Neural crest cell (in vitro differentiated cells): Measurements from ENCODE around the gene LPAR1. TPM values are rescaled to one million over a fixed set of nuclear protein-coding genes. Genes with fewer than 3 reads are reported as not detected.

Source experiments
- DNase-seq: peaks from one replicate; pipeline ENCODE4 v3.0.0; 2021; ENCODE audit warnings: low read depth, mixed read lengths, low spot score
- H3K27ac Mint-ChIP-seq: one replicate; pipeline ENCODE4 v1.8.0; 2021; ENCODE audit warnings: mild to moderate bottlenecking, mixed read lengths; ENCODE audit not compliant: unreplicated experiment
- H3K27me3 Mint-ChIP-seq: 2 replicates; pipeline ENCODE4 v1.8.0; 2021; ENCODE audit warnings: low read depth, mild to moderate bottlenecking, mixed read lengths
- H3K36me3 Mint-ChIP-seq: 2 replicates; pipeline ENCODE4 v1.8.0; 2021; ENCODE audit warnings: low read depth, mild to moderate bottlenecking, mixed read lengths
- H3K4me1 Mint-ChIP-seq: 2 replicates; pipeline ENCODE4 v1.8.0; 2021; ENCODE audit warnings: mixed read lengths
- H3K4me3 Mint-ChIP-seq: one replicate; pipeline ENCODE4 v1.8.0; 2021; ENCODE audit warnings: mild to moderate bottlenecking, mixed read lengths
- H3K9me3 Mint-ChIP-seq: 2 replicates; pipeline ENCODE4 v1.8.0; 2021; ENCODE audit warnings: mixed read lengths
- total RNA-seq: library from RNA; stranded (reverse); gene quantifications from 2 replicates; pipeline ENCODE4 v1.2.1, GENCODE V29; 2021
- TF ChIP-seq, protein P1 (sequence below): fragments of 200-600 bp; sonication (generic); conservative IDR thresholded peaks from 2 replicates; pipeline ENCODE4 v1.5.0; 2021; ENCODE audit warnings: antibody characterized with exemption, mild to moderate bottlenecking

LPAR1 gene
- total RNA-seq, 1 donor from 2014 or later: 11.3 TPM

DNA sequence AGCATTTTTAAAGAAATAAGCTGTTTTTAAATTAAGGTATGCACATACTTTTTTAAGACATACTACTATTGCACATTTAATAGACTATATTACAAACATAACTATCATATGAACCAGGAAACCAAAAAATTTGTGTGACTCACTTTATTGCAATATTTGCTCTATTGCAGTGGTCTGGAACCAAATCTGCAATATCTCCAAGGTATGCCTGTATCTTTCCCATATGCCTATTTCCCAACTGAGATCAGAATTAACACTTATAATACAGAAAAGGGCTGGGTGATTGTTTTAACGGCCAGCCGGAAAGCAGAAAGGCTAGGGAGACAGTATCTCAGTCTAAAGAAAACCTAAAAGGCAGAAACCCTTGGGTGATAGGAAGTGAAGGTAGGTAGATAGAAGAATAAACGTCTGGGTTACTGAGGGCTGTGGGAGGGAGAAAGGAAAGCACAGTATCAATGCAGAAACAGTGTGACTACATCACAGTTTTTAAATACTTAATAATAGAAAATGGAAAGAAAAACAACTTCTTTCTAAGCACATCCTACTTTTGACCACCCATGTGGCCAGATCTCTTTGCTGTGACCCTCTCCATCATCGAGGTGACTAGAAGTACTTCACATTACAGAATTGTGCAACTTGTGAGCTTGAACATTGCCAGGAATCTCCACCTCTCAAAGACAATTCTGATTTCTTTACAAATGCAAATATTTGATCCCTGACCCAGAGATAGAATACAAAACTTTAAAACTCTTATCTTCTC, 126.4 kb downstream of the LPAR1 start:
- TF ChIP-seq, protein P1, sequence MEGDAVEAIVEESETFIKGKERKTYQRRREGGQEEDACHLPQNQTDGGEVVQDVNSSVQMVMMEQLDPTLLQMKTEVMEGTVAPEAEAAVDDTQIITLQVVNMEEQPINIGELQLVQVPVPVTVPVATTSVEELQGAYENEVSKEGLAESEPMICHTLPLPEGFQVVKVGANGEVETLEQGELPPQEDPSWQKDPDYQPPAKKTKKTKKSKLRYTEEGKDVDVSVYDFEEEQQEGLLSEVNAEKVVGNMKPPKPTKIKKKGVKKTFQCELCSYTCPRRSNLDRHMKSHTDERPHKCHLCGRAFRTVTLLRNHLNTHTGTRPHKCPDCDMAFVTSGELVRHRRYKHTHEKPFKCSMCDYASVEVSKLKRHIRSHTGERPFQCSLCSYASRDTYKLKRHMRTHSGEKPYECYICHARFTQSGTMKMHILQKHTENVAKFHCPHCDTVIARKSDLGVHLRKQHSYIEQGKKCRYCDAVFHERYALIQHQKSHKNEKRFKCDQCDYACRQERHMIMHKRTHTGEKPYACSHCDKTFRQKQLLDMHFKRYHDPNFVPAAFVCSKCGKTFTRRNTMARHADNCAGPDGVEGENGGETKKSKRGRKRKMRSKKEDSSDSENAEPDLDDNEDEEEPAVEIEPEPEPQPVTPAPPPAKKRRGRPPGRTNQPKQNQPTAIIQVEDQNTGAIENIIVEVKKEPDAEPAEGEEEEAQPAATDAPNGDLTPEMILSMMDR: no peak
- no peak for DNase-seq
- Mint-ChIP-seq H3K27me3 (no peaks in the 10 kb centered on the region), H3K4me3 (no peak overlapping the region), H3K4me1 (peaks cover 14% of the 10 kb centered on the region), H3K27ac (no peak overlapping the region), H3K36me3 (peaks cover 17% of the 10 kb centered on the region), H3K9me3 (peaks cover 13% of the 10 kb centered on the region)

DNA sequence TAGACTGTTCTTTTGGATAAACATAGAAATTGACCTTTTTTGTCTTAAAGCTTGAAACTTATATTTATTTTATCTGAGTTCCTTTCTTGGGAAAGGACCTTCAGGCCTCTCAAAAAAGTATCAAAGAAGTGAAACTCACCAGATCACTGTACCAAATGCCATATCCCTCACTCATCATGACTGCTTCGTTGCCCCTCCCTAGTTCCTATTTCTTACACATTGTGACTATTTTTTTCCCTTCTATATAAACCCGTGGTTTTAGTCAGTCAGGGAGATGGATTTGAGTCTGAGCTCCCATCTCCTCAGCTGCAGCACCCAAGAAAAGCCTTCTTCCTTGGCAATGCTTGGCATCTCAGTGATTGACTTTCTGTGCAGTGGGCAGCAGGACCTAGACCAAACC, 129.4 kb downstream of the LPAR1 start:
- TF ChIP-seq, protein P1: no peak
- Mint-ChIP-seq H3K4me3 (no peak overlapping the region), H3K27me3 (no peaks in the 10 kb centered on the region), H3K9me3 (peaks cover 15% of the 10 kb centered on the region), H3K4me1 (peaks cover 14% of the 10 kb centered on the region), H3K27ac (no peak overlapping the region), H3K36me3 (peaks cover 18% of the 10 kb centered on the region)
- DNase-seq: no peak

DNA sequence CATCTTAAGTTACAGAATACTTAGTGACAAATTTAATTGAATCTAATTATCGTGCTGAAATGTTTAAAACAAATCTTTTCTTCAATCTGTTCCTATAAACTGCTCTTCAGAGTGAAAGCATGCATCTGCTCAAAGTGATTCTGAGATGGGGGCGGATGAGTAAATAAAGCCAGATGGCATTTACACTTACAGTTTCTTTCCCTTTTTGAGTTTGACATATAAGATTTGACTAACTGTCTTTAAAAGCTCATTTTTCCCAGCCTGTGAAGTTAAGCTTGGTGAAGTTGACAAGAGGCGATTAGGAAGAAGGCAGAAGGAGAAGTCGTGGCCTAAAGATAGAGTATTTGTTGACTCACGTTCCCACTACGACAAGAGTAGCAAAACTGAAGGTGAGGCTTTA, 137.4 kb downstream of the LPAR1 start:
- Mint-ChIP-seq H3K4me3 (no peak overlapping the region), H3K4me1 (no peaks in the 10 kb centered on the region), H3K9me3 (peaks cover 15% of the 10 kb centered on the region), H3K36me3 (peaks cover 21% of the 10 kb centered on the region), H3K27me3 (no peaks in the 10 kb centered on the region), H3K27ac (no peak overlapping the region)
- TF ChIP-seq, protein P1: no peak
- DNase-seq: no peak

DNA sequence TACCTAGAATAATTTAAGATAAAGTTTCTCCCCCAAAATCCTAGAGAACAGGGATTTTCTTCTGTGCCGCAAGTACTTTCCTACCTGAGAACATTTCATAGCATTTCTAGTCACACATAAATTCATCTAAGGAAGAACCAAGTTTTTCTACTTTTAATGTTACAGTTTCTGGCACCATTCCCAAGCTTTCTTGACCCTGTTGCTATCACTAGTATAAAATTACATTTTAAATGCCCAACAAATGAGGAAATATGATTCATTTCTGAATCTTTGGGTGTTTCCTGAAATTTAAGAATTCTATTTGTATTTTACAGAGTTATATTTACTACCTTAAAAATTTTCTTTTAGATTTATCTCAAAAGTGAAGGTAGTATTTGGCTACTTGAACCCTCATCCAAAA, 137.8 kb downstream of the LPAR1 start:
- H3K4me3 Mint-ChIP-seq: no peak overlapping the region
- no peaks in the 10 kb centered on the region for H3K27me3 Mint-ChIP-seq
- TF ChIP-seq, protein P1: no peak
- no peak overlapping the region for H3K27ac Mint-ChIP-seq
- peaks cover 15% of the 10 kb centered on the region for H3K9me3 Mint-ChIP-seq
- DNase-seq: no peak
- no peaks in the 10 kb centered on the region for H3K4me1 Mint-ChIP-seq
- H3K36me3 Mint-ChIP-seq: peaks cover 21% of the 10 kb centered on the region

DNA sequence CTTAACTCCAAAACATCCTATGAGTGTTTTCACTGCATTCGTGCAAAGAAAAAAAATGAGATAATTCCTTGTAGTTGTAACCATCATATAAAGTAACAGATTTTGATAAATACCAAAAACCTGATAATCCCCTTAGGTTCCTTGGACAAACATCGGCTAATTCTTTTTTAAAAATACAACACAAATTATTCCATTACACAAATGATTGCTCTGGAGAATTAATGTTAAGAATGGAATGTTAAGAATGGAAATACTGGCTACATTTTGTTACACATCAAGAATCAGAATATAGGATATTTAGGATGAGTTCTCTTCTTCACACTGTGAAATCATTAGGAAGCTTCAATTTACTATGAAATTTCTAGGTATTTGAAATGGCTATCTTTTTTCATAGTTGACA, 139.4 kb downstream of the LPAR1 start:
- DNase-seq: no peak
- Mint-ChIP-seq H3K9me3 (peaks cover 13% of the 10 kb centered on the region), H3K4me3 (no peak overlapping the region), H3K27ac (no peak overlapping the region), H3K4me1 (no peaks in the 10 kb centered on the region), H3K27me3 (no peaks in the 10 kb centered on the region), H3K36me3 (peaks cover 16% of the 10 kb centered on the region)
- TF ChIP-seq, protein P1: no peak
